HG03354 (cell line): Measurements from ENCODE around the gene ALCAM.

Source experiments
- ATAC-seq: cut with Tn5 transposase; IDR thresholded peaks from one replicate; pipeline ENCODE4 v1.9.1; 2021; ENCODE audit warnings: mild to moderate bottlenecking; ENCODE audit not compliant: unreplicated experiment, poor library complexity, severe bottlenecking

The ALCAM gene

DNA sequence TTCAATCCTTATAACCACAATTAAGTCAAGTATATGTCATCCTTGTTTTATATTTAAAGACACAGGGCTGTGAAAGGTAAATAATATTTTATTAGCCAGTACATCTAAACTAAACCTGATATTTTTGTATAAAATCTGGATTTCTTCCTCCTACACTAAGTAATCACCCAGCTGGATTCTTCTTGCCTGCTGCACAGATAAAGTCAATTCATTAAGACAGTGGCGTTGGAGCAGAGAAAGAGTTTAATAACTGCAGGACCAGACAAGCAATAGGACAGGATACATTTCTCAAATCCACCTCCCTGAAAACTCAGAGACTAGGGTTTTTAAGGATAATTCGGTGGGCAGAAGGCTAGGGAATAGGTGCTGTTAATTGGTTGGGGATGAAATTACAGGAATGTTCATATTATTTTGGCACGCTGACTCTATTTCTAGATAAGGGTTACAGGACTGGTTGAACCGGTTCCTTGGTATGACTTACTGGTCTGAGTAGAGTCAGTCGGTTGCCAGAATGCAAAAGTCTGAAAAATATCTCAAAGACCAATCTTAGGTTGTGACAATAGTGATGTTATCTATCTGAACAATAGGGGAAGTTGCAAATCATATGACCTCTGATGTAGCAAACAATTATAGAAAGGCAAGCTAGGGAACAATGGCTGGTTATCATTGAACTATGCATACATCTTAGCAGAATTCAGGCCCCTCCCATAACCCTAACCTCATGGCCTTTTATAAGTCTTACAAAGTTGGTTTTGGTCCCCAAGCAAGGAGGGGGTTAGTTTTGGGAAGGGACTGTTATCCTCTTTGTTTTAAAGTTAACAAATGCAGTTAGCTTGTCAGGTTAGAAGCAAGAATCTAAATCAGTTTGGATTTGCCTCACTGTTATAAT, 244.8 kb downstream of the ALCAM start:
- ATAC-seq, result no peak

DNA sequence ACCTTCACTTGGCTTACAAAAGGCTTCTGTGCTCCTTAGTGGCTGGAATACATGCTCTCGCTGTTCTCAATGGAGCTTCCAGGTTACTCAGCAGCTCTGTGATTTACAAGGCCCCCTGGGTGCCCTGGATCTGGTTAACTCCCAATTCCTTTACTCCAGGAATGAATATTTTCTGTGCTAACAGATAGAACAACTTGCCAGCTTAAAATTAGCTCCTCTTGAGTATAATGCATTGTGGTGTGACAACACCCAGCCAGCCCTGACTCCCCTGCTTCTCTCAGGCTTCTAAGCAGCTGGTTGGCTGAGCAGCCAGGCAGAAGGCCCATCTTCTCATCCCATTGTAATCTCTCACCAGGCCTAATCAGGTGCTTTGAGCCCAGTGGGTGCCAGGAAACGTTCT, 246.4 kb downstream of the ALCAM start:
- no peak for ATAC-seq

DNA sequence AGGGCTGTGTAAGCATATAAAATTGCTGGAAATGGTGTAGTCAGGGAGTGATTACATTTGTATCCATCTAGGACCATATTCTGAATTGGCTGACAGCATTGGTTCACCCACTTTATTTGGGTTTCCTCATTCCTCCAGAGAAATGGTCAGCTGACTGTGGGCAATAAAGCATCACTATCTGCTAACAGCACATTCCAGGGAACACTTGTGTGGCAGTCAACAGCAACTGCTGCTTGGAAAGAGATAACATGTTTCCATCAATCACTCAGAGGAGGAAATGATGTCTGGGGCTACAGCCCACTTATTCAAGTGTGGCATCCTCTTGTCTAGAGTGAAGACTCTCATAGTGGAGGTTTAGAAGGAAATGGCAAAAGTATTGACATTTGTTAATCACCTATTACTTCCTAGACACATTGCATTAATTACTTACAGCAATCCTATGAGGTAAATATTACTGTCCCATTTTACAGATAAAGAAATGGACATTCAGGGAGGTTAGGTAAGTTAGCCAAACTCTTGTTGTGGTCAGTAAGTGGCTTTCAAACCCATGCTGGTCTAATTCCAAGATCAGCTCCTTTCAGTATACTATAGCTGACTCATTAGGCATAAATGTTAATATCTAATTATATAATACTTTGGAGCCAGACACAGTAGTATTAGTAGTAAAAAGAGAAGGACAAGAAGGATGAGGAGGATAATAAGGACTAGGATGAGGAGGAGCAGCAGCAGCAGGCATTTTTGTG, 247.8 kb downstream of the ALCAM start:
- no peak for ATAC-seq

- ATAC-seq, result no peak
Observed at GRCh38 chr3:105615814-105616213, 249.1 kb downstream of the ALCAM start.

GRCh38 chr3:105616374-105617121, 249.8 kb downstream of the ALCAM start:
- ATAC-seq, result no peak

DNA sequence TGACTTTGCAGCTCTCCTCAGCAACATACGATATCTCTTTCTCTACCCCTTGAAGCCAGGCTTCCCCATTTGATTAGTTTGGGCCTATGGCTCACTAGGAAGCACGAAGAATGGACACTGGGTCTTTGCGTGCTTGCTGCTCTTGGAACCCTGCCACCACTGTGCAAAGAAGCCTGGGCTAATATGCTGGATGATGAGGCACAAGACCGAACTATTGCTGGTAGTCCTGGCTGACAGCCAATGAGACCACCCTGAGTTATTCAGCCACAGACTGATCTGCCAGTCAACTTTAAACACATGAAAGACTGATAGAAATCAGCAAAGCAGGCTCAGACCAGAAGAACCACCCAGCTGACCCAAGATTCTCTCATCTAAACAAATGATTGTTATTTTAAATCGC, 251.8 kb downstream of the ALCAM start:
- ATAC-seq, result no peak

DNA sequence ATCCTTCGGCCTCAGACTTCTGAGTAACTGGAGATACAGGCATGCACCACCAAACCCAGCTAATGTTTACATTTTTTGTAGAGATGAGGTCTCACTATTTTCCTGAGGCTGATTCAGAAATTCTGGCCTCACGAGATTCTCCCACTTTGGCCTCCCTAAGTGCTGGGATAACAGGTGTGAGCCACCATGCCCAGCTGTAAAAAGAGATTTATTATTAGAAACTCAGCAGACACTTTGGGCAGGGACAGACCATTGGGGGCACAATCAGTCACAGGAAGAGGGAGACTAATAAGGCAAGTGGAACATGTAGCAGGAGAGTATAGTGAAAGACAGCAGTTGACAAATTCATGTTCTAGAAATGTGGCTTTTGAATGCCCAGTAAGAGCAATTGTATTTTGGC, 252.9 kb downstream of the ALCAM start:
- no peak for ATAC-seq

DNA sequence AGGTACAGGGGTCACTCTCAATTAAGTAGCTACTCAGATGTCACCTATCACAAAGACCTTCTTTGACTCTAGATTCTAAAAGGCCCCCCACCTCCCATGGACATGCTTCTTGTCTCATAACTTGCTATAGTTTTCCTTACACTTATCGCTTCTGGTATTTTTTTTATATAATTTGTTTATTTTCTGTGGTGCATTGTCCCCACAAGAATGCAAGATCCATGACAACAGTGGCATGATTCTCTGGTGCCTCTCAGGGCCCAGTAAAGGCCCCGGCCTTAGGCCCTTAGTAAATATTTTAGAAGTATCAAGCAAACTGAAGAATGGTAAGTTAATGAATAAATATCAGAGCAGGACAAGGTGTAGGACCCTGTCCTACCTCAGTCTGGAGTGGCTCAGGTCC, 253.5 kb downstream of the ALCAM start:
- no peak for ATAC-seq

- ATAC-seq, result no peak
Observed at GRCh38 chr3:105622169-105622568, 255.5 kb downstream of the ALCAM start.
